GM18909 (cell line): Measurements from ENCODE around the gene SYMPK.

Source experiments
- ATAC-seq: cut with Tn5 transposase; IDR thresholded peaks from one replicate; pipeline ENCODE4 v1.9.1; 2021; ENCODE audit warnings: mild to moderate bottlenecking; ENCODE audit not compliant: unreplicated experiment, poor library complexity

Gene SYMPK

DNA sequence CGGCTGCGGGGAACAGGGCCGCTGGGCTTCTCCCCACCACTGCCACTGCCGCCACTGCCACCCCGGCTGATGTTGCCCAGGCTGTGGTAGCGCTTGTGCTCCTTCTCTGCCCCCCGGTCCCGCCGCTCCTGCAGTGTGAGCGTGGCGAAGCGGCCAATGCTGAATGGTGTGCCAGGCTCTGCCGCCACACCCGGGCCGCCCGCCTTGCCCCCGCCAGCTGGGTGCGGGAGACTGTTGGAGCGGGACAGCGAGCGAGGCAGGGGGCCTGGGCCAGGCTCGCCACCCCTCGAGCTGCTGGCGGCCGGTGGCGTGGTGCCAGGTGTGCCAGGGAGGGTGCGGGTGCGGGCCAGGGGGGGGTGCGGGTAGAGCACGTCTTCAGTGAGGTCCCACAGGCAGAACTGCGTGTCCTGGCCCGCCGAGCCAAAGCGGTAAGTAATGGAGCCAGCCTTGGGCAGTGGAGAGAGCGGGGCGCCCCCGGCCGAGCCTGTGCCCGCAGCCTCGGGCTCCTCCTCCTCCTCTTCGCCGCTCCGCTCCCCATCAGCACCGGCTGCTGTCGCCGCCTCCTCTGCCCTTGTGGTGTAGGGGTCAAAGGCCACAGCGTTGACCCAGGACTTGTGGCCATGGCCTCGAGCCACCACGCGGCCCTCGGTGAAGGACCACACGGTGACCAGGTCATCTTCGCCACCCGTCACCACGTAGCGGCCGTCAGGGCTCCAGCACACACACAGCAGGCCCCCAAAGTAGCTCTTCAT, 77.0 kb downstream of the SYMPK start:
- ATAC-seq: no peak

DNA sequence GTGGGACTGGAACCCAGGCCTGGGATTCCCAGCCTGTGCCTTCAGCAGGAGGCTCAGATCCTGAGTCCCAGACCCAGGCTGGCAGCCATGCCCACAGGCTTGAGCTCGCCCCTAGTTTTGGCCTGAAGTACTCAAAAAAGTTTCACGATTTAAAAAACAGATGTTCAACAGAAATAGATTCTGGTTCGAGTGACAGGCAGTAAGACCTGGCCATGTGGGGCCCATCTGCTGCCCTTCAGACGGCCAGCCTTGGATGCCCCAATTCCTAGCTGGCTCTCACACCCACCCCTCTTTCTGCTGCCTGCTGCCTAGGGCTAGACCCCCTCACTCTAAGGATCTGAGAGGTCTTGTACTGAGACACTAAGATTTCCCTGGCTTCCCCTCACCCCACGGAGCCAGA, 77.8 kb downstream of the SYMPK start:
- no peak for ATAC-seq

DNA sequence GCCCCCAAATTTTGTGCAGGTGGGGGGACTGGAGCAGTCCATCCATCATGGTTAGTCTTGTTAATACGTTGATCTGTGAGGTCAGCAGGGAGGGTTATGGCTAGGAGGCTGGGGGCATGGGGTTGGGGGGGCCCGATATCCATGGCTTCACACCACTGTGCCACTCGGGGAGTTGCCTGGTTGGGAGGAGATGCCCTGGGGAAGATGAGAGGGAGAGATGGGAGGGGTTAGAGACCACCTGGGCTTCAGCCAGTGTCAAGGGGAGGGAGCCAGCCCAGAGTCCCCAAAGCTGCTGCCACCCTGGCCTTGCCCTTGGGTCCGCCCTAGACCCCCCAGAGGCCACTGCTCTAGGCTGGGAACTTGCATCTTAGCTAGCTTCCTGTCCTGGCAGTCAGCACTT, 78.9 kb downstream of the SYMPK start:
- ATAC-seq: no peak

DNA sequence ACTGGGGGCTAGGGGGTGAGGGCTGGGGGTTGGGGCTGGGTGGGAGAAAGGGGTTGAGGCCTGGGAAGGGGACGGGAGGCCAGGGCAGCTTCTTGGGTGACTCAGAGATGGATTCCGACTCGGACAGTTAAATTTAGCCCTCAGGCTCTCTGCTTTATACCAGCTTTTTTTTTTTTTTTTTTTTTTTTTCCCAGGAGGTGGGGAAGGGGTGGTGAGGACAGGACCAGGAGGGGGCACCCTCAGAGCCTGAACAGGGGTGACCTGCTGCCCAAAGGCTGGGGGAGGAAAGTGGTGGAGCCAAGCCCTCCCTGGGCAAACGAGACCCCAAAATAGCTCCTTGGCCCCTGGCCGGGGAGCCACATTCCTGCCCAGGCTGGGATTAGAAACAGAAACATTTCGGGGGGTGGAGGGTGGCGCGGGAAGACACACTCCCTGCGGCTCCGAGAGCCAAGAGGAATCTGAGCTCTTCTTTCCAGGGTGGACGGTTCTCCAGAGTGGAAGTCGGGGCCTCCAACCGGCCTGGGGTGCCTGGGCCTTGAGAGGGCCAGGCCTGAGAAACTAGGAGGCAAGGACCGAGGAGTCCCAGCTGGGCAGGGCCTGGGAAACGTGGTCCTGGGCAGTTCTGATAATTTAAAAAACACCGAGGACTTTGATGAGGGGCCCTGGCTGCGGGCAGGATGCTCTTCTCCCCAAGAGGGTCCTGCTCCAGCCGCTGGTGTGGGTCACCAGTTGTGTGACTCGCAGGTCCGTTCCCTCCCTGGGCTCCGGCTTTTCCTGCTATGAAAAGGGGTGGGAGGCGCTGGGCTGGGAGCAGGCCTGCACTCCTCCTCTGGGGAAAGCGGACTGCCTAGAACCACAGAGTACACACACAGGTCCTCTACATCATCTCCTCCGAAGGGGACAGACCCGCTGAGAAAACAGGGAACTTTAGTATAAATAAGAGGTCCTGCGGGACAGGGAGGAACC, 79.8 kb downstream of the SYMPK start:
- ATAC-seq: no peak

DNA sequence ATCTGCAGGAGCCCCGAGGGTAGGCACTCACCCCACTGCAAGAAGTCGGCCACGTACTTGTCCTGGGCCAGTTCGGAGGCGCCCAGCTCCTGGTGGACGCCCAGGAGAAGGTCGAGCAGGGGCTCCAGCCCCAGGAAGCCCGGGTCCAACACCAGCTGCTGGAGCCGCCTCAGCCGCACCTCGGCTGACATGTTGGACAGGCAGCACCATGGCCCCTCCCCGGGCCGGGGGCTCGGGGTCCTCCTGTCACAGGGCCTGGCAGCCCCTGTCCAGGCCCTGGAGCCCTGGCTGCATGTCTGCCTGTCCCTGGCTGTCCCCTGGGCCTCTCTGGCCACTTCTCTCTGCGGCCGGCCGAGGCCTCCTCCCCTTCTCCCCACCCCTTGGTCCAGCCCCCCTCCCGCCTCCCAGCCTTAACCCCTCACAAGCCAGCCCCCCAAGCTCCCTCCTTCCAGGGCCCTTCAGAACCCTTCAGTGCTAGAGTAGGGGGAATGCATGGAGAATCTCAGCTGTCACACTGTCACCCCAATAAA, 80.7 kb downstream of the SYMPK start, which contains the start of gene DMPK:
Gene DMPK (minus strand): TSS at position 329 of the 530 bp plus-strand sequence. CDS start 138 bp downstream, at position 191.
- ATAC-seq: no peak

DNA sequence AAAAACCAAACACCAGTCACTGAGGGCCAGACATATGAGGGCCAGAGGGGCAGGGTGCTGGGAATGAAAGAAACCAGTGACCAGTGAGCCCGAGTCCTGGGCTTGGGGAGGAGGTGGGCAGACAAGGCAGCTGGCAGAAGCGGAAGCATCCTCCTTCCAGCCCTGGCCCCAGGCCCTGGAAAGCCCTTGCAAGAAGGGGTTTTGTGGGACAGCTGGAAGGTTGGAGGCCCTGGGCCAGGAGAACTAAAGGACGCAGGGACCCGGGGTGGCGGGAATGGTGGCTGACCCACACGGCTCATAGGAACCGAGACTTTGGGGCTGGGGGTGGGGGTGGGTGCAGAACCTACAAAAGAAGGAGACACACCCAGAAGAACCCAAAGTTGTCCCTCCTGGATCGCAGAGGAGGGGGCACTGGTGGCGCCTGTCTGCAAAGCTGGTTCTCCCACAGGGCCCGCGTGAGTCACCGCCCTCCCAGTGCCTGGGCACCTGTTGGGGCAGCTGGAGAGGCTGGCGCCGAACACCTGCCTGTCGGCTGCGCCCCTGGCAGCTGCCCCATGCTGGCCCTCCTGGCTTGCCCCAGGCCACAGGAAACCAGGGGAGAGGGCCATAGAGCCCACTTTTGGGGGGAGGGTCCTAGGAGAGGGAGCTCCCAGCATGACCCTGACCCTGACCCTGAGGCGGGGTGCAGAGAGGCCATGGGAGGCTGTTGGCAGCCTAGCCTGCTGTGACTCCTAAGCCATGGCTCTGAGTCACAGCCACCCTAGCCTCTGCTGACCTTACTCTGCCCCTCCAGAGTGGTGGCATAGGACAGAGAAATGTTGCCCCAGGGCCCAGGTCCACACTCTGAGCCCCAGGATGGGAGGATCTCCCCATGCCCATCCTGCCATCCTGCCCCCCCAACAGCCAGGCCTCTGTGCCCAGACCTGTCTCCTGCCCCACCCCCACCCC, 81.5 kb downstream of the SYMPK start:
- ATAC-seq: no peak

DNA sequence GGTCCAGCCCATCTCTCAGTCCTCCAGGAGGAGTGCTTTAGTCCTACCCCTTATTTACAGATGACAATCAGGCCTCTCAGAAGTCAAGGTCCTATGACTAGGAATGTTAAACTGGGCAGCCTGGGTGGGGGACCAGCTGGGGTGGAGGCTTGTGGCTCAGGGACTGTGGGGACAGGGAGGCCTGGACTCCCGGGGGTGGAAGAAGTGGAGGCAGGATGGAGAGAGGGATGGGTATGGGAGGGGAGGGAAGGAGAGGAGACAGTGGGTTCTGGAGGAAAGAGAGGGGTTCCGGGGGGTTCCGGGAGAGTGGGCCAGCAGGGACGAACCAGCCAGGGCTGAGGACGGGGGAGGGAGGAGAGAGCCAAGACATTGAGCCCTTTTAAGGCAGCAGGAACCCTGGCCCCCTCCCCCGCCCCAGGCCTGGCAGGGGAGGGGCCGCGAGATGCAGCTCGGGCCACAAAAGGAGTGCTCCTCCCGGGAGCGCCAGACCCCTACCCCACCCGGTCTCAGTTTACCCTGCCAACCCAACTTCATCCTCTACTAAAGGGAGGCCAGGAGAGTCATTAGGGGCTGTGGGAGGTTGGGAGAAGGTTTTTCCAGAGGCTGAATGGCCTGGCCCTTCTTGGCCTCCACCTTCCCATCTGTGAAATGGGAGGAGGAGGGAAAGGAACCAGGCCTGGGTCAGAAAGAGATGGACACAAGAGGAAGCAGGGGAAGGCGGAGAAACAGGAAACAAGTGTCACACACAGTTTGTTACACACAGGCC, 82.3 kb downstream of the SYMPK start:
- ATAC-seq: no peak

DNA sequence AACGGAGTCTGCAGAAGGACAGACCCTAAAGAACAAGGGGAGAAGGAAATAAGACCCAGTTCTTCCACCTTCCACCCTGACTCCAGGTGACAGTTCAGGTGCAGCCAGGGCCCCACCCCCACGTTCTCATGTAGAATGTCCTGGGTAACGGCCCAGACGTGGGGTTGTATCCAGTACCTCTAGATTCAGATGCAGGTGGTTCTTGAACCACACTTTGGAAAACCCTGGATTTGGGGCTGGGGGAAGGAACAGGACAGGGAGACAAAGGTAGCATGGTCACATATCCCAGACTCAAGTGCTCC, 82.8 kb downstream of the SYMPK start:
- no peak for ATAC-seq

DNA sequence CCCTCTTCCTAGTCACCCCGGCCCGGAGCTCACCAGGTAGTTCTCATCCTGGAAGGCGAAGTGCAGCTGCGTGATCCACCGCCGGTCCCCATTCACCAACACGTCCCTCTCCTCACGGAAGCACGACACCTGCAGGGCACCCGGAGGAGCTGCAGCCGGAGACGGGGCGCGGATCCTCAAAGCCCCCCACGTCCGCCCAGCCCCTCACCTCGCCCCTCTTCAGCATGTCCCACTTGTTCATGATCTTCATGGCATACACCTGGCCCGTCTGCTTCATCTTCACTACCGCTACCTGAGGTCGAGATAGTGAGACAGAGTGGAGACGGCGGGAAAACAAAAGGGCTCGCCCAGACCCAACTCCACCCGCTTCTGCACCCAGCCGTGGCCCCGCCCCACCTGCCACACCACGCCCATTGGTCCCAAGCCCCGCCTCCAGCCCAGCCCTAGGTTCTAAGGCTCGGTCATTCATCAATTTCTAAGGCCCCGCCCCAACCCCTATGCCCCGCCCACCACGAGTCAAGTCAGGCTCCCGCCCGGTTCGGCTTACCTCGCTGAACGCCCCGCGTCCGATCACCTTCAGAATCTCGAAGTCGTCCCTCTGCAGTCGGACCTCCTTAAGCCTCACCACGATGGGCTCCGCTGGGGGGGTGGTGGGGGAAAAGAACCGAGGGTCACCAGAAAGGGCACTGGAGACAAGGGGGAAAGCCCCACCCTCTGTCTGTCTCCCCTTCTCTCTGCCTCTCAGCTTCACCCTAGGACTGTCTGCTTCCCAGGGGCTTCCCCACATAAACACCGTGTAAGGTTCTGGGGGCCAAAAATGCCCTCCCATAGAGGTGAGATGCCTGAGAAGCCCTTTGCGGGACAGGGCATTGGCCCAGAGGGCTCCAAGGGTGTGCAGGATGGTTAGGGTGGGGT, 83.5 kb downstream of the SYMPK start:
- peak; percentile 83 for ATAC-seq

DNA sequence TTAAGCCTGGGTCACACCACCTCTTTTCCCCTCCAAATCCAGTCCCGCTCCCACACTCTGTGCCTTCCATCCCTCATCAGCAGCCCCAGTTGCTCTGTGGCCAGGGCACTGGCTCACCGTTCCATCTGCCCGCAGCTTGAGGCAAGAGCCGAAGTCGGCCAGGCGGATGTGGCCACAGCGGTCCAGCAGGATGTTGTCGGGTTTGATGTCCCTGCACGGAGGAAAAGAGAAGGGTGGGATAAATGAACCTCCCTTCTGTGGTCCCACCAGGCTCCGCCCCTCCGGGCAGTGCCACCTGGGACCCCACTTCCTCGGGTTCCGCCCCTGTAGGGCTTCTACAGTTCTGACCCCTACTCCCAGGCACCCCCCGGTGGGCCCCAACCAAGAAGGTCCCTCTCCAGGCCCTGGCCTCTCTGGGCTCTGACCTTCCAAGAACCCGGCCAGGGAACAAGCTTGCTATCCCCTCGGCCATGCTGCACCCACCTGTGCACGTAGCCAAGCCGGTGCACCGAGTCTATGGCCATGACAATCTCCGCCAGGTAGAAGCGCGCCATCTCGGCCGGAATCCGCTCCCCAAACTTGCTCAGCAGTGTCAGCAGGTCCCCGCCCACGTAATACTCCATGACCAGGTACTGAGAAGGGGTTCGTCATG, 84.8 kb downstream of the SYMPK start:
- no peak for ATAC-seq

DNA sequence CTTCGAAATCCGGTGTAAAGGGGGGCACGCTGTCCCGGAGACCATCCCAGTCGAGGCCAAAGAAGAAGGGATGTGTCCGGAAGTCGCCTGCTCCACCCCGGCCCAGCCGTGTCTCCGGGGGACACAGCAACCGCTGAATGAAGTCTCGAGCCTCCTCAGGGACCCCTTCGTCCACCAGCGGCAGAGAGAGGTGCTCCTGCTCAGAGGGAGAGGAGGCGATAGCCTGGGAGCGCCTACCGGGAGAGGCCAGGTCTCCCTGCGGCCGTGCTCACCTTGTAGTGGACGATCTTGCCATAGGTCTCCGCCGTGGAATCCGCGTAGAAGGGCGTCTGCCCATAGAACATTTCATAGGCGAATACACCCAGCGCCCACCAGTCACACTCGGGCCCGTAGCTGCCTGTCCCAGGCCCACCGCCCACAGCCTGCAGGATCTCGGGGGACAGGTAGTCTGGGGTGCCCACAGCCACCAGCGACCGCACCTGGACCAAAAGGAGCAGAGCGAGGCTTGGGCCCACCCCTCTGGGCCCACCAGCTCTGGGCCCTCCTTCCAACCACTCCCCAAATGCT, 85.5 kb downstream of the SYMPK start:
- ATAC-seq: no peak

DNA sequence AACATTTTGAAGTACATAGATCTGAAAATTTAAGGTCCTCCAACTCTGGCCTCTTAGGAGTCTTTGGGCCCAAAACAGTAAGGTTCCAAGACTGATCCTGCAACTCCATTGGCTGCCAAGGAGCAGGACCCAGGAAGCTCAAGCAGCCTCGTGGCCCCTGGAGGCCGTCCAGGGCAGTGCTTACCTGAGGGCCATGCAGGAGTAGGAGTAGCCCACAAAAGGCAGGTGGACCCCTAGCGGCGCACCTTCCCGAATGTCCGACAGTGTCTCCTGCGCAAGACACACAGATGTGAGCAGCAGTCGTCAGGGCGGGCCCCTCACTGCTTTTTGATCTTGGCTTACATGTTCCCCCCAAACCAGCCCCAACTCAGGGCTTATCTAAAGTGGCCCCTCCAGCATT, 88.2 kb downstream of the SYMPK start:
- no peak for ATAC-seq

DNA sequence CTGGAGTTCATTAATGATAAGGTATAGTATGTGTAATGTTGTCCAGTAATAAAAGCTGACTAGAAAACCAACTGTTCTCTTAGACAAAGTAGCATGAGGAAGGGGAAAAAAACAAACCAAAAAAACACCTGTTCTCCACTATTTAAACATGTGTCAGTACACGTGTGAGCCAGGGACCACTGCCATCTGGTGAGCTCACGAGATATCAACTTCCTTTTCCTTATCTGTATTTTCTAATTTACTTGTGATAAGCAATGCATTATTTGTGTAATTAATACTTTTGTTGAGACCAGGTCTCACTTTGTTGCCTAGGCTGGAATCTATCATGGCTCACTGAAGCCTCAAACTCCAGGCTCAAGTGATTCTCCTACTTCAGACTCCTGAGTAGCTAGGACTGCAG, 89.6 kb downstream of the SYMPK start:
- ATAC-seq: no peak

DNA sequence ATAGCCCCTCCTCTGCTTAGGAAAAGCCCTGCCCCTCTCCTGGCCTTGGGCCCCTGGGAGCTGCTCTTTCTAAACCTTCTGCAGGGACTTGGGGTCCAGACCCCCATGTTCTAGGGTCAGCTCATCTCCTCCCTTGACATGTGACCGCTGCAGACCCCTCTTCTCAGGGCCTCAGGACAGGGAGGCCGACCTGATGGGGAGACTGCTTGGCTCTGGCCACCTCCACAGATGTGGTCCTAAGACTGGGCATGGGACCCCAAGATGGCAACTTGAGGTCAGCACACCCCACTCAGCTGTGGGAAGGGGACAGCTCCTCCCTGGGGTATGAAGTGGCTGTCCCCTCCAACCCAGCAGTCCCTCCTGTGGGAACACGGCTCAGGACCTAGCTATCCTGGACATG, 90.0 kb downstream of the SYMPK start:
- ATAC-seq: no peak

DNA sequence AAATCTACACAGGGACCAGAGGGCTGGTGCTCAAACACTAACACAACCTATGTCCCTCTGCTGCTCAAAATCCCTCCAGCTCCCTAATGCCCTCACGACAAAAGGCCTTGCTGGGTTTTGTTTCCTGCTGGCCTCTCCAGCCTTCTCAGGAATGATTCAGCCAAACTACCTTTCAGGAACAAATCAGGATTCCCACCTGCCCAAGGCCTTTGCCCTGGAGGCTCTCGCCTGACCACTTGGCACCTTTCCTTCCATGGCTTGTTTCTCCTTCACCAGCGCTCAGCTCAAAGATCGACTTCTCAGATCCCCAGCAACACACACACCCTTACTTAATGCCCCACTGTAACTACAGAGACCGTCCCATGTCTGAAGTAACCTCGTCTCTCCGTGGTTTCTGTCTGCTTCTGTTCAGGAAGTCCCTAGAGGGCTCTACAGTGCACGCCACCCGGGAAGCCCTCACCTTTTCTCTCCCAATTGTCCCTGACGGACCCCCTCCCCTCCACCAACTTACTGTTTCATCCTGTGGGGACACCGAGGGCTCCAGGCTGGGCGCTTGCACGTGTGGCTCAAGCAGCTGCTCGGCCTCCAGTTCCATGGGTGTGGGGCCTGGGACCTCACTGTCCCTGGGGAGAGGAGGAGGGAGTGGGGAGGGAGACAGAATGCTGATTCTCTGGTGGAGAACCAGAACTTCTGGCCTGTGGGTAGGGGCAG, 90.7 kb downstream of the SYMPK start:
- no peak for ATAC-seq

DNA sequence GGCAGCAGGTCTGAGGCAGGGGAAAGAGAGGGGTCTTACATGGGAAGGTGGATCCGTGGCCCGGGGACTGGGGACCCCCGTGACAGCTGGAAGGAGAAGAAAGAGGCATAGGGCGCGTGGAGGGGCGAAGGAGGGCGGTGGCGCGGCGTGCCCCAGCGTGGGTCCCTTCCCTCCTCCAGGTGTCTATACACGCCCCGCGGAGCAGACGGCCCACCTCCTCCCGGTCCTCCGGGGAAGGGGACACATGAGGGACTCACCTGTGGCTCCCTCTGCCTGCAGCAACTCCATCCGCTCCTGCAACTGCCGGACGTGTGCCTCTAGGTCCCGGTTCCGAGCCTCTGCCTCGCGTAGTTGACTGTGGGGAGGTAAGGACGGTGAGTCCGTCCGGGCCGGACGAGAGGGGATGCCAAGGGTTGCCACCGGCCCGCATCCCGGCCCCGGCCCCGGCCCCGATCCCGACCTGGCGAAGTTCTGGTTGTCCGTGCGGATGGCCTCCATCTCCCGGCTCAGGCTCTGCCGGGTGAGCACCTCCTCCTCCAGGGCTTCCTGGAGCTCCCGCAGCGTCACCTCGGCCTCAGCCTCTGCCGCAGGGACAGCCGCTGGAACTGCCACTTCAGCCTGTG, 91.5 kb downstream of the SYMPK start:
- ATAC-seq: no peak
